GM19463 (cell line): ENCODE results near the gene KLK12.

Experiments
- ATAC-seq: cut with Tn5 transposase; IDR thresholded peaks from one replicate; pipeline ENCODE4 v1.9.1; 2021; ENCODE audit warnings: mild to moderate bottlenecking, moderate library complexity; ENCODE audit not compliant: unreplicated experiment

The KLK12 gene

DNA sequence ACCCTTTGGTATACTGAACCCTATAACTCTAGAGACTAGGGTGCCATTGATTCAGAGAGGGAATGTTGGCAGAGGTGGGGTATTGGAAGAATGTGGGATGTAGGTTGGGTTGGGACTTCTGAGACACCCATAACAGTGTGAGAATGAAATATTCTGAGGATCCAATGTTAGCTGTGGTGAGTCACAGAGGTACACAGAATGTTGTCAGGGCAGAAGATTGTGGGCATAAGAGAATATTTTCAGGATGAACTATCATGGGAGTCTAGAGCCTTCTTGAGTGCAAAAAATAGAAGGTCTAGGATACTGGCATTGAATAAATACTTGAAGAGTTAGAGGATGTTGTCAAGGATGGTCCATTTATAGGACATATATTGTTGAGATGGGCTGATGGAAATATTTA, 21.1 kb upstream of the KLK12 start:
- ATAC-seq: no peak

DNA sequence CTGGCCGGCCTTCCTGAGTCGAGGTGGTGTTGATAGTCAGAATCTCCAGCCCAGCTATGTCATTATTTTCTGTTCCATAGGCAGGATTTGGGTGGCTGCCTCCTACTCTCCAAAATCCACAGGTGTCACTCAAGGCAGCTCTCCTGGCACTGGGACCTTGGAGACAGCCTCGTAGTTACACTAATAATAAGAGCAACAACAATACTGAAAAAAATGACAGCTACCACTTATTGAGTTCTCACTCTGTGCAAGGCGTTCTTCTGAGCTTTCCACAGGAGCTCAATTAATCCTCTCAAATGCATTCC, 12.2 kb upstream of the KLK12 start:
- ATAC-seq: no peak

GRCh38 chr19:51044327-51044726, 9.5 kb upstream of the KLK12 start:
- ATAC-seq: no peak

GRCh38 chr19:51043497-51043896, 8.7 kb upstream of the KLK12 start:
- no peak for ATAC-seq

GRCh38 chr19:51040151-51040550, 5.3 kb upstream of the KLK12 start:
- no peak for ATAC-seq

GRCh38 chr19:51036519-51036918, 1.7 kb upstream of the KLK12 start:
- no peak for ATAC-seq

DNA sequence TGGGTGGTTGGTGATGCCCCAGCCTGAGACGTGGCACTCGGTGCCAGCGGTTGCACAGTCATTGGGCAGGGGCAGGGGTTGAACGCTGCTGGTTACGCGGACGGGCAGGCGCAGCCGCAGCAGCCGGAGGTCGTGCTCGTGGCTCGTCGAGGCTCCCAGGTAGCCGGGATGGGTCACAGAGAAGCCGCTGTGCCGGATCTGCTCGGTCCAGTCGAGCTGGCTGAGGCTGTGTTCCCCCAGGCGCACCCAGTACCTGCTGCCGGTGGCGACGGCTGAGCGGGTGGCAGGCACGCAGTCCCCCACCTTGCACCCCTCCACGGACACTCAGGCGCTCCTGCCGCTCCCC, 2.9 kb downstream of the KLK12 start:
- no peak for ATAC-seq

DNA sequence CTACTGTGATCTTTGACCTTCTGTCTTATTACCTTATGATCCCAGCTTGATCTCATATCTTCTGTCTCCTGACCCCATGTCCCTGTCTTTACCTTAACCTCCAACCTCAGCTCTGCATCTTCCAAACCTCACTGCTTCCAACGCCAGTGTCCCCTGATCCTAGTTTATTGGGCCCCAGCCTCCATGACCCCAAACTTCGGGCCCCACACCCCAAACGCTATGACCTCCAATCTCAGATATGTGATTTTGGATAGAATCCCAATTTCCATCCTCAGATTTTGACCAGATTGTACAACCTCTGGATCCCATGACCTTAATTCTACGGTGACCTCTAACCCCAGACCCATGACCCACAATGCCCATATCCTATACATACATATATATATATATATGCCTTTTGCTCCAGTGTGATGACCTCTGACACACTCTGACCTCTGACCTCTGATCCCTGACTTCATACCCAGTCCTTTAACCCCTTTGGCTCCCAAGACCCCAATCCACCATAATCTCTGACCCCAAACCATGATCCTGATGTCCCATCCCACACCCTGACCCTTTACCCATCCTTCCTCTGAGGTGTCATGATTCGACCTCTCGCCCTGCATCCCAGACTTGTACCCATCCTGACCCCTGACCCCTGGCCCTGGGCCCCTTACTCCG, 3.5 kb downstream of the KLK12 start:
- ATAC-seq: no peak

GRCh38 chr19:51030631-51031030, 4.2 kb downstream of the KLK12 start:
- no peak for ATAC-seq

- no peak for ATAC-seq
Measured at GRCh38 chr19:51029718-51030117, 5.1 kb downstream of the KLK12 start.

GRCh38 chr19:51027873-51028272, 6.9 kb downstream of the KLK12 start:
- no peak for ATAC-seq

GRCh38 chr19:51027126-51027806, 7.5 kb downstream of the KLK12 start:
- no peak for ATAC-seq

DNA sequence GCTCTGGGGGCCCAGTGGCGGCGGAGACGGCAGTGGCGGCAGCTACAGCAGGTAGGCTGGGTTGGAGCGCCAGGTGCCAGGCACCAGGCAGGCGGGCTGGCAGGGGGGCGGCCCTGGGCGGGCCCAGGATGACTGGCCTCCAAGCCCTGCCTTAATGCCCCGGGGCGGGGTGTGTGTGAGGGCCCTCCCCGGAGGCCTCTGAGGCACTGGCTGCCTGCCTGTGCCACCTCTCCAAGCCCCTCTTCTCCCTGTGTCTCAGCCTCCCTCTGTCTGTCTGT, 8.3 kb downstream of the KLK12 start, which contains the start of gene KLK11:
Gene KLK11 (minus strand): TSS at position 63 of the 278 bp plus-strand sequence. CDS start 985 bp downstream, outside the sequence.
- ATAC-seq: no peak

DNA sequence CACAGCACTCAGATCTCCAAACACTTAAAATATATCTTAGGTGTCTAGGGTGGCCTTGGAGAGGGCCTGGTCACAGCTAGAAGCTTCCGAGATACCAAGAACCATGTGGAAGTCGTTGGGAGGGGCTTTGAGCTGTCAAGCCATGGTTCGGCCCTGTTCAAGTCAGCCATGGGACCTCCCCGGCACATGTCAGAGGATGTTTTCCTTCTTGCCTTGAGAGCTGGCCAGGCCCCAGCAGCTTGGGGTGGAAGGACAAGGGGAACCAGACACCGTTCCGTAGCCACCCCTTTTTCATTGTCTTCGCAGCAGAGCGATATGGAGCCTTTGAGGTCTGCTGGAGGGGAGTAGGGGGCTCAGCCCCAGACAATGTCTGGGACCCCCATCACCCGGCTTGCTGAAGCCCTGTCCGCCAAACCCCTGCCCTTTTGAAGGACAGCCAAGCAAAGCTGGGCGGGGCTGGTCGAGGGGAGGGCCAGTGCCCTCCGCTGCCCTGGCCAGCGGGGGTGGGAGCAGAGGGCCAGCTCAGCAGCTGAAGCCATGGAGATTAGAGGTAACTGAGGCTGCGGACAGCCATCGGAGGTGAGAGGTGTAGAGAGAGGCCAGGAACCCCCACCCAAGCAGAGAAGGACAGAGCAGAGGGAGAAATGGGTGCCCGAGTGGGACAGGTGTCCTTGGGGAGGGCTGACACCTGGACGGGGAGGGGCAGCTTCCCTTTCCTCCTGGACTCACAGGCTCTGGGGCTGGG, 8.8 kb downstream of the KLK12 start:
- no peak for ATAC-seq

- ATAC-seq: no peak
Measured at GRCh38 chr19:51025401-51025800, 9.4 kb downstream of the KLK12 start.

- no peak for ATAC-seq
Measured at GRCh38 chr19:51024924-51025323, 9.9 kb downstream of the KLK12 start.

DNA sequence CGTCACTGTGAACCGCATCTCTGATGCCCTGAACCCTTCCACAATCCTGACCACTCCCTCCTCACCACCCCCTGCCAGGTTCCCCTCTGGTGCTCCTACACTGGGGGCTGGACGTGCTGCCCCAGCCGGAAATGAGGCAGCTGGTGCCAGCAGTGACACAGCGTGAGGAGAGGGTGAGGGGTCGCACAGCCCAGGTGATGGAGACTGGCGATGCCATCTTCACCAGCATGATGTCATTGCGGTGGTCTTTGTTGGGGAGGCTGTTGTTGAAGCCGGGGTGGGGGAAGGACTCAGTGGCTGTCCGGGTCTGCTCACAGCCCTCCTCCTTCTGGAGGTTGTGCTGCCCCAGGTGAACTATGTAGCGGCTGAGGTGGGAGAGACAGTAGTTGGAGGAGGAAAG, 10.9 kb downstream of the KLK12 start:
- no peak for ATAC-seq

DNA sequence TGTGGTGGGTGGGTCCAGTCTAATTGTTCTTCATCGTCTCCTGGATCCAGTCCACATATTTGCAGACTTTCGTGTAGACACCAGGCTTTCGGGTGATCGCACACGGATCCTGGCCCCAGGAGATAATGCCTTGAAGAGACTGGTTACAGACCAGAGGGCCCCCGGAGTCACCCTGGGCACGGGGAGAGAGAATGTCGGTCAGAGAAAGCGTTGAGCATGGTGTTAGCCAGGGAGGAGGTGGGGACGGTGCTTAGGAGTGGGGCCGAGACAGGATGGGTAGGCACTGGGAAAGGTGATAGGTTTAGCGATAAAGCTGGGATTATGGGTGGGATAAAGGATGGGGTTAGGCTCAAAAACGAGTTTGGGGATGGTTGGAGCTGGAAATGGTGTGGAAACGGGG, 12.3 kb downstream of the KLK12 start:
- no peak for ATAC-seq

DNA sequence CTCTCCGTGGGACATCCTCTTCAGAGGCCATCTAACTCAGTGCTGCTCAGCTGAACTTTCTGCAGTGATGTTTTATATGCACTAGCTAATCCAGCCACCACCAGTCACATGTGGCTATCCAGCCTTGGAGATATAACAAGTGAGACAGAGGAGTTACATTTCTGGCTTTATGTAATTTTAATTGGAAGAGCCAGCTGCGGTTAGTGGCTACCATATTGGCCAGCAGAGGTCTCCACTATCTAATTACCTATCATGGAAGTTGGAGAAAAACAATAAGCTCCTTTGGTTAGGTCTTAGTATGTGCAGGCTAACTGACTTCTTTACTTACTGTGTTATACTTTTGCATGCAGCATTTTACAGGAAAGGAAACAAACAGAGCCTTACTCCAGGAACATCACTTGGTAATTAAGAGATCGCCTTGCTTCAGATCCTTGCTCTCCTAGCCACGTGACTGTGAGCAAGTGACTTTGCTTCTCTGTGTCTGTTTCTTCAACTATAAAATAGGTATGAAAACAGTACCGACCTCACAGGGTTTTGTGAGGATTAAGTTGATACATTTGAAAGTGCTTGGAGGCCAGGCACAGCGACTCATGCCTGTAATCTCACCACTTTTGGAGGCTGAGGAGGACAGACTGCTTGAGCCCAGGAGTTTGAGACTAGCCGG, 13.7 kb downstream of the KLK12 start:
- no peak for ATAC-seq

DNA sequence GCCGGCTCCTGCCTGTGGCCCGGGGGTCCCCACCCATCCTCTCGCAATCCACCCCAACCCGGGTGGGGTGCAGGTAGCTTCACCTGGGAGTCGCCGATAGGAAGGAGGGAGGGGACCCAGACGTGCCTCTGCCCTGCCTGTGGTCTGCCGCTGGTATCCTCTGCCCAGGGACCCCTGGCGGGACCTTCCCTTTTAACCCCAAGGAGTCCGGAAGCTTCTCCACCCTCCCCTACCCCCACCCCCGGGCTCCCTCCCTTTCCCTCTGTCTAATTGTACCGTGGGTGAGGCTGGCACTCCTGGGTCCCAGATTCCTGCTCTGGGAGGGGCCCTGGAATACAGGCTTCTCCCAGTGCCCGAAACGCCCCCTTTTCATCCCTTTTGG, 15.3 kb downstream of the KLK12 start, which contains the start of gene KLK10:
Gene KLK10 (minus strand): TSS at position 166 of the 382 bp plus-strand sequence. CDS start 579 bp downstream, outside the sequence.
- ATAC-seq: no peak

DNA sequence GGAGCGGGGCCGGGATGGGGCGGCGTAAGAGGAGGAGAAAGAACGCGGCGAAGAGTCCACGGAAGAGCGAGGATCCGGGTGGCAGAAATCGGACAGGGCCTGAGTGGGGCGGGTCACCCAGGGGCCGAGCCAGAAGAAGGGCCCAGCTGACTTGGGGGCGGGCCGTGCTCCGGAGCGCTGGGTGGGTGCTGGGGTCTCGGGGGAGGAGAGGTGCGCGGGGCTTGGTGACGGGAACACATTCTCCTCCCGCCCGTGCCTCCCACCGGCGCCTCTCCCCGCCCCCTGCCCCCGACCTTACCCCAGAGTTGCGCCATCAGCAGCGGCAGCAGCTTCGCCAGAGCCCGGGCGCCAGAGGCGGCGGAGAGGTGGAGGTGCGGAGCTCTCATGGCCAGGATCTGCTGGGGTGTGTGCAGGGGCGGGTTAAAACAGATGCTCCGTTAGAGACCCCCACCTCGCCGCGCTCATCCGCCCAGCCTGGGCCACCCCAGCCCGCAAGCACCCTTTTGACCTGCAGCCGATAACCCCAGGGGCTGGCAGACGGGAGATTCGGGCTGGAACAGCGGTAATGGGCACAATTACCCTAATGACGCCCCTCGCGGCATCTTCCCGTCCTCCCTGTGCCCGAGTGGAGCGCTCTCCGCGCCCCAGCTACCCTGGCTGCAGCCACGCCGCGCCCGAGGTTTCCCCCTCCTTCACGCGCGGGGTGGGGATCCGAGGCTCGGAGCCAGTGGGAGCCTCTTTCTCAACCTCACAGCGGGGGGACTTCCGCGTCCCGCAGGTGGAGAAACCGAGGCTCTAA, 15.9 kb downstream of the KLK12 start:
- no peak for ATAC-seq
